SU-DHL-6 (cell line): ENCODE results near the gene INAFM1.
"Not testable (repeated sequence)": the region's sequence is repeated elsewhere in the genome, so short reads cannot be mapped to it uniquely, and the experiment has no call there.

ENCODE experiments used
- H2AFZ ChIP-seq: fragments of 200-600 bp; sonication (generic); 2 replicates; pipeline ENCODE4 v1.6.1; 2014; ENCODE audit warnings: low read depth, mild to moderate bottlenecking, moderate library complexity, mixed read lengths, antibody characterized with exemption, low read length; ENCODE audit not compliant: severe bottlenecking
- H3F3A ChIP-seq: fragments of 200-600 bp; shearing (Covaris generic); 2 replicates; pipeline ENCODE4 v1.6.0; 2016; ENCODE audit warnings: antibody characterized with exemption, mild to moderate bottlenecking; ENCODE audit not compliant: insufficient read depth
- H3K27ac ChIP-seq: fragments of 200-600 bp; sonication (generic); 2 replicates; pipeline ENCODE4 v1.5.1; 2016; ENCODE audit warnings: low read depth, mild to moderate bottlenecking, low read length, moderate library complexity, mixed read lengths
- H3K27me3 ChIP-seq: fragments of 200-600 bp; sonication (generic), shearing (Covaris generic); 2 replicates; pipeline ENCODE4 v1.6.0; 2014; ENCODE audit warnings: mild to moderate bottlenecking, low read length
- H3K36me3 ChIP-seq: fragments of 200-600 bp; sonication (generic); 2 replicates; pipeline ENCODE4 v1.6.1; 2014; ENCODE audit warnings: mild to moderate bottlenecking, low read length, mixed read lengths
- H3K4me2 ChIP-seq: fragments of 300-600, 200-600 bp; shearing (Covaris generic), sonication (generic); 2 replicates; pipeline ENCODE4 v1.6.0; 2014; ENCODE audit warnings: low read length, low read depth, mild to moderate bottlenecking; ENCODE audit not compliant: poor library complexity, severe bottlenecking
- H3K4me3 ChIP-seq: fragments of 200-600 bp; sonication (generic); 2 replicates; pipeline ENCODE4 v1.5.1; 2014; ENCODE audit warnings: antibody characterized with exemption, low read length, mild to moderate bottlenecking, mixed read lengths; ENCODE audit not compliant: insufficient read depth, poor library complexity, severe bottlenecking
- H3K79me2 ChIP-seq: fragments of 200-600 bp; sonication (generic); 2 replicates; pipeline ENCODE4 v1.6.1; 2014; ENCODE audit warnings: mild to moderate bottlenecking, low read length, moderate library complexity; ENCODE audit not compliant: insufficient read depth
- H3K9ac ChIP-seq: fragments of 200-600 bp; sonication (generic); 2 replicates; pipeline ENCODE4 v1.7.0; 2014; ENCODE audit warnings: mild to moderate bottlenecking, low read length
- H3K9me2 ChIP-seq: fragments of 200-600 bp; sonication (generic); replicated peaks from 2 replicates; pipeline ENCODE4 v1.6.1; 2014; ENCODE audit warnings: low read length; ENCODE audit not compliant: insufficient read depth
- H3K9me3 ChIP-seq: fragments of 200-600 bp; sonication (generic); 2 replicates; pipeline ENCODE4 v1.6.1; 2014; ENCODE audit warnings: low read length, mixed read lengths; ENCODE audit not compliant: insufficient read depth
- H4K20me1 ChIP-seq: fragments of 200-600 bp; sonication (generic); 2 replicates; pipeline ENCODE4 v1.6.1; 2014; ENCODE audit warnings: low read depth, mild to moderate bottlenecking, antibody characterized with exemption, low read length, moderate library complexity, mixed read lengths
- CTCF ChIP-seq: fragments of 200-600 bp; sonication (generic); IDR thresholded peaks from one replicate; pipeline ENCODE4 v1.5.1; 2017; ENCODE audit warnings: antibody characterized with exemption, mild to moderate bottlenecking, low read length, moderate library complexity; ENCODE audit not compliant: insufficient read depth, poor library complexity, severe bottlenecking
- EZH2phosphoT487 ChIP-seq: fragments of 200-600 bp; sonication (generic), shearing (Covaris generic); conservative IDR thresholded peaks from 2 replicates; pipeline ENCODE4 v1.6.1; 2018; ENCODE audit warnings: mild to moderate bottlenecking, antibody characterized with exemption, low read length, moderate library complexity, mixed read lengths

The INAFM1 gene

GRCh38 chr19:47260476-47260875 lies 14.2 kb upstream of the INAFM1 start:
- Histone ChIP-seq H3K9me3 (no peaks in the 10 kb centered on the region), H3K4me3 (no peak overlapping the region), H3K27ac (no peak overlapping the region), H3F3A (no peaks in the 10 kb centered on the region; the same call in 1 of the 2 replicates), H4K20me1 (no peaks in the 10 kb centered on the region; the same call in 1 of the 2 replicates), H3K4me2 (no peak overlapping the region), H3K9ac (no peak overlapping the region), H2AFZ (no peak overlapping the region), H3K9me2 (no peaks in the 10 kb centered on the region), H3K27me3 (no peaks in the 10 kb centered on the region), H3K36me3 (no peaks in the 10 kb centered on the region), H3K79me2 (no peaks in the 10 kb centered on the region)
- no peak for TF ChIP-seq CTCF
- no peak for TF ChIP-seq EZH2phosphoT487

- H3K9me3 ChIP-seq, H4K20me1 ChIP-seq, H3K9ac ChIP-seq, H3K79me2 ChIP-seq, H3K36me3 ChIP-seq, H3K4me2 ChIP-seq, H3F3A ChIP-seq, H3K9me2 ChIP-seq, H2AFZ ChIP-seq, H3K4me3 ChIP-seq, H3K27me3 ChIP-seq: not testable (repeated sequence)
- H3K27ac ChIP-seq, result peak overlapping the region; percentile 65
Observed at GRCh38 chr19:47261946-47262793, 12.5 kb upstream of the INAFM1 start.

- Histone ChIP-seq H3K9me2 (no peaks in the 10 kb centered on the region), H3K9me3 (no peaks in the 10 kb centered on the region), H3K27ac (no peak overlapping the region), H3K36me3 (no peaks in the 10 kb centered on the region), H3K4me2 (no peak overlapping the region), H2AFZ (no peak overlapping the region), H4K20me1 (no peaks in the 10 kb centered on the region), H3F3A (no peaks in the 10 kb centered on the region), H3K27me3 (no peaks in the 10 kb centered on the region), H3K4me3 (no peak overlapping the region), H3K9ac (no peak overlapping the region), H3K79me2 (no peaks in the 10 kb centered on the region)
- TF ChIP-seq EZH2phosphoT487, result no peak
- no peak for TF ChIP-seq CTCF
Observed at GRCh38 chr19:47264629-47265028, 10.1 kb upstream of the INAFM1 start.

- no peaks in the 10 kb centered on the region for H3K9me2 ChIP-seq
- no peak overlapping the region for H3K4me2 ChIP-seq
- no peak overlapping the region for H3K27ac ChIP-seq
- TF ChIP-seq EZH2phosphoT487 (no peak), CTCF (no peak)
- H3F3A ChIP-seq, result no peaks in the 10 kb centered on the region
- H3K4me3 ChIP-seq, result no peak overlapping the region
- H3K36me3 ChIP-seq, result no peaks in the 10 kb centered on the region
- no peak overlapping the region for H3K9ac ChIP-seq
- no peaks in the 10 kb centered on the region for H3K79me2 ChIP-seq
- H3K9me3 ChIP-seq, result no peaks in the 10 kb centered on the region
- H4K20me1 ChIP-seq, result no peaks in the 10 kb centered on the region
- no peak overlapping the region for H2AFZ ChIP-seq
- no peaks in the 10 kb centered on the region for H3K27me3 ChIP-seq
Observed at GRCh38 chr19:47266401-47266941, 8.2 kb upstream of the INAFM1 start.
